ENCODE measurements around the gene UNC5A.

The UNC5A gene

DNA sequence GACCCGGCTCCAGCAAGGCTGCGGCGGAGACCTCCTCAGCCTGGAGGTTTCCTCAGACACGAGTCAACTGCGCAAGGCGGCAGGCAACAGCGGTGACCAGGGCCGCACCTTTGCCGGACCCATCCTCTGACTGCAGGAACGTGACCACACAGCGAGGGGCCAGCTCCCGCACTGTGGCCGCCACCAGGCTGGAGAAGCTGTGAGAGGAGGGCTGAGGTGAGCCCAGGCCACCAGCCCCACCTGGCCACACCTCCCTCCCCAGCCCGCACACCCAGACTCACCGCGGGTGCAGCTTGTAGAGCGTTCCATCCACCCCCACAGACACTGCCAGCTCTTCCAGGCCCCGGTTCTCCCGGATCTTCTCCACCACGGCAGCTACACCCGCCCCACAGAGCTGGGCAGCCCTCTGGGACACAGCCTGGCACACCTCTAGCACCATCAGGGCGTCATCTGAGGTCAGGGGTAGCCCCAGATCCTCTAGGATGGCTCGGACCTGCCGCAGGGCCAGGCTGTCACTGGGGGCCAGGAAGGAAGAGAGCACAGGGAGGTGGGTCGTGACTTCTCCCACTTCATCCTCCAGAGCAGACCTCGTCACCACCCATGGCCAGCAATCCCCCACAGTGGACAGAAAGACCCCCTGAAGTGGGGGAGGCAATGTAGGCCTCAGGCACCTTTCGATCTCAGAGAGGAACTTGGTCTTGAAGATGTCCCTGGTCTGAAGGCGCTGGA lies 70.8 kb downstream of the UNC5A start:
- ChIA-PET CTCF (no interaction called here), POLR2A (no interaction called here)
- TF ChIP-seq SUZ12 (IDR thresholded peaks at IDR 0.05) (no peak), NFRKB (IDR thresholded peaks at IDR 0.05) (no peak), FOXM1 (IDR thresholded peaks at IDR 0.05; ENCODE audit: borderline replicate concordance) (no peak), CTBP1 (IDR thresholded peaks at IDR 0.05; ENCODE audit: borderline replicate concordance) (no peak), HDGF (IDR thresholded peaks at IDR 0.05; ENCODE audit: borderline replicate concordance) (no peak), FOXA1 (IDR thresholded peaks at IDR 0.05) (no peak)
- DNase-seq (ENCODE audit: extremely low spot score) = no peak

DNA sequence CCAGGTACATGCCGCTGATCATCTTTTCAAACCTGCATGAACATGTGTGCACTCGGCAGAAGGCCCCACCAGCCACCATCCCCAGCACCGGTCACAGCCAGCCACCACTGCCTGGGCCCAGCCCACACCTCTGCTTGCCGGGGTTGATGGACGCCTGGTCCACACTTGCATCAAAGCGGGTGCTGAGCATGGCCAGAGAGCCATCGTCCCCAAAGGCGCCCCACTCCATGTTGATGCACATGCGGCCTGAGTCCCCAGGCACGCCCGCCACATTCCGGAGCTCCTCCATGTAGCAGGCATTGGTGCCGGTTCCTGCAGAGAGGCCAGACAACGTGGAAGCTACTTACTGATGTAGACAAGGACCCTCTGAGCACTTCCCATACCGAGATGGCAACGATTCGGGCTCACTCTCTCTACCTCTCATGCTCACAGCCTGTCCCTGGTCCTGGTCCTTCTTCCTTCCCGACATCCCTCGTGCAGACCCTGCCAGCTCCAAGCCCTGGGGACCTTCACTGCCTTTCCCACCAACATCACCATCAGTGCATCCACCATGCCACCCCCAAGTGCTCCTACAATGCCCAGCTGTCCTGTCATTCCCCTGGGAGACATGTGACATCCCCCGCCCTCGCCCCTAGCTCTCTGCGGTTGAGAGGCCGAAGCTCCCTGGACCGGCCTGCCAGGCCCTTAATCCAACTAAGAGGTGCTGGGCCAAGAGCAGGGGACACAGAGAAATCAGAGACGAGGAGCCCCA lies 71.6 kb downstream of the UNC5A start:
- no peak for DNase-seq (ENCODE audit: extremely low spot score)
- TF ChIP-seq NFRKB (IDR thresholded peaks at IDR 0.05) (no peak), L3MBTL2 (conservative IDR thresholded peaks at IDR 0.05) (no peak), ELF4 (IDR thresholded peaks at IDR 0.05) (no peak), SP1 (IDR thresholded peaks at IDR 0.05) (no peak), FOXA1 (IDR thresholded peaks at IDR 0.05) (no peak), PKNOX1 (IDR thresholded peaks at IDR 0.05) (no peak), HDGF (IDR thresholded peaks at IDR 0.05; ENCODE audit: borderline replicate concordance) (no peak), FOXK2 (IDR thresholded peaks at IDR 0.05) (no peak), ZNF384 (IDR thresholded peaks at IDR 0.05) (no peak), LEF1 (IDR thresholded peaks at IDR 0.05; ENCODE audit: borderline replicate concordance) (no peak), CTBP1 (IDR thresholded peaks at IDR 0.05; ENCODE audit: borderline replicate concordance) (no peak), ARNT (IDR thresholded peaks at IDR 0.05) (no peak)
- POLR2A ChIA-PET = no interaction called here
- CTCF ChIA-PET = no interaction called here

DNA sequence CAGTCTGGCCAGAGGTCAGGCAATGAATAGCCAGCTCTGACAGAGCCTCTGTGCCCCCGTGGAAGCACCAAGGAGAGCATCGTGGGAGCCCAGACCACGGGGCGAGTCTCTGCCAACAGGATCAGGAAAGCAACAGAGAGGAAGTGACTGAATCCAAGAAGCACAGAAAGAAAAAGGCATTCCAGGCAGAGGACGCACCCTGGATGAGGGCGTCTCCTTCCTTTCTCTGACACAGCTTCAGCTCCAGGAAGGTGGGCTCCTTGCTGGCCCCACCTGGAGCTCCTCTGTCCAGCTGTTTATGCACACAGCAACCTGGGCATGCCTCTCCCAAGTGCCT lies 72.2 kb downstream of the UNC5A start:
- TF ChIP-seq ELF4 (IDR thresholded peaks at IDR 0.05) = no peak
- ChIA-PET CTCF (no interaction called here), POLR2A (no interaction called here)
- DNase-seq (ENCODE audit: extremely low spot score) = no peak

- no peak for TF ChIP-seq LEF1 (IDR thresholded peaks at IDR 0.05; ENCODE audit: borderline replicate concordance)
- TF ChIP-seq BHLHE40 (IDR thresholded peaks at IDR 0.05; ENCODE audit: borderline replicate concordance) = no peak
- TF ChIP-seq FOXA1 (IDR thresholded peaks at IDR 0.05) = no peak
- TF ChIP-seq NFRKB (IDR thresholded peaks at IDR 0.05) = no peak
- no peak for TF ChIP-seq CTBP1 (IDR thresholded peaks at IDR 0.05; ENCODE audit: borderline replicate concordance)
- no peak for TF ChIP-seq TARDBP (IDR thresholded peaks at IDR 0.05)
- no peak for TF ChIP-seq ELF4 (IDR thresholded peaks at IDR 0.05)
- TF ChIP-seq SP1 (IDR thresholded peaks at IDR 0.05) = no peak
- TF ChIP-seq HDGF (IDR thresholded peaks at IDR 0.05; ENCODE audit: borderline replicate concordance) = no peak
- no peak for TF ChIP-seq L3MBTL2 (conservative IDR thresholded peaks at IDR 0.05)
- no peak for TF ChIP-seq PKNOX1 (IDR thresholded peaks at IDR 0.05)
- TF ChIP-seq ZNF384 (IDR thresholded peaks at IDR 0.05) = no peak
- POLR2A ChIA-PET = no interaction called here
- CTCF ChIA-PET = no interaction called here
- no peak for DNase-seq (ENCODE audit: extremely low spot score)
Observed at GRCh38 chr5:176883700-176884570, 73.6 kb downstream of the UNC5A start.

GRCh38 chr5:176884571-176884890 lies 74.2 kb downstream of the UNC5A start:
- ChIA-PET CTCF (no interaction called here), POLR2A (no interaction called here)
- TF ChIP-seq CTBP1 (IDR thresholded peaks at IDR 0.05; ENCODE audit: borderline replicate concordance) = no peak
- TF ChIP-seq TARDBP (IDR thresholded peaks at IDR 0.05) = no peak
- no peak for TF ChIP-seq FOXA1 (IDR thresholded peaks at IDR 0.05)
- TF ChIP-seq NFRKB (IDR thresholded peaks at IDR 0.05) = no peak
- no peak for TF ChIP-seq LEF1 (IDR thresholded peaks at IDR 0.05; ENCODE audit: borderline replicate concordance)
- TF ChIP-seq HDGF (IDR thresholded peaks at IDR 0.05; ENCODE audit: borderline replicate concordance) = no peak
- no peak for TF ChIP-seq PKNOX1 (IDR thresholded peaks at IDR 0.05)
- no peak for TF ChIP-seq SUZ12 (IDR thresholded peaks at IDR 0.05)
- TF ChIP-seq FOXK2 (IDR thresholded peaks at IDR 0.05) = no peak
- no peak for TF ChIP-seq ARNT (IDR thresholded peaks at IDR 0.05)
- TF ChIP-seq BHLHE40 (IDR thresholded peaks at IDR 0.05; ENCODE audit: borderline replicate concordance) = no peak
- no peak for TF ChIP-seq ZNF384 (IDR thresholded peaks at IDR 0.05)
- no peak for TF ChIP-seq SP1 (IDR thresholded peaks at IDR 0.05)
- no peak for TF ChIP-seq FOXM1 (IDR thresholded peaks at IDR 0.05; ENCODE audit: borderline replicate concordance)
- no peak for TF ChIP-seq L3MBTL2 (conservative IDR thresholded peaks at IDR 0.05)
- TF ChIP-seq ELF4 (IDR thresholded peaks at IDR 0.05) = no peak
- DNase-seq (ENCODE audit: extremely low spot score) = no peak

All from HEK293T (cell line).